ENCODE results near the gene PLEKHA4. TPM values are rescaled to one million over a fixed set of nuclear protein-coding genes. Genes with fewer than 3 reads are reported as not detected.
A peak's percentile ranks its signal among the peaks of the same experiment; 100 is the strongest.

The PLEKHA4 gene
- total and polyA plus RNA-seq, 9 of the 15 experiments (the other 6 are each of a cell fraction or from before 2014, with no cell fraction given) = 0.07 to 30.8 (median 11.4) TPM

DNA sequence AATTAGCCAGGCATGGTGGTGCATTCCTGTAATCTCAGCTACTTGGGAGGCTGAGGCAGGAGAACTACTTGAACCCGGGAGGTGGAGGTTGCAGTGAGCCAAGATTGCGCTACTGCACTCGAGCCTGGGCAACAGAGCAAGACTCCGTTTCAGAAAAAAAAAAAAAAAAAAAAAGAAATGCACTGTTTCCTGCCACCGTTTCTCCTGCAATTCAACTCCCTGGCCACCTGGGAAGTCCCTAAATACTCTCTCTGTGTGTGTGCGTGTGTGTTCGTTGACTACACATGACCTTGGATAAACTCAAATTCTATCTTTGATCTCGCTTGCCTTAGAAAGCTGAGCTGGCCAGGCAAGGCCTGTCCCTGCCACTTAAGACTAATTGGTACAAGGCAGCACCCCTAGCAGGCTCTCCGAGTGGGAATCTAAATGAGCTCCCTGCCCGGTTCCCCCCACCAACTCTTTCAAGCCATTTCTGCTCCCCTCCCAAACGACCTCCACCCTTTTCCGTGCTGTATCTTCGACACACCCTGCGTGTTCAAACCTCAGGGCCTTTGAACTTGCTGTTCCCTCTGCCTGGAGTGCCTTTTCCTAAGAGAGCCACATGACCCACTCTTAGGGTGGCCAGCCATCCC is 52.4 kb downstream of the PLEKHA4 start (continued):
- TF ChIP-seq, protein P1, sequence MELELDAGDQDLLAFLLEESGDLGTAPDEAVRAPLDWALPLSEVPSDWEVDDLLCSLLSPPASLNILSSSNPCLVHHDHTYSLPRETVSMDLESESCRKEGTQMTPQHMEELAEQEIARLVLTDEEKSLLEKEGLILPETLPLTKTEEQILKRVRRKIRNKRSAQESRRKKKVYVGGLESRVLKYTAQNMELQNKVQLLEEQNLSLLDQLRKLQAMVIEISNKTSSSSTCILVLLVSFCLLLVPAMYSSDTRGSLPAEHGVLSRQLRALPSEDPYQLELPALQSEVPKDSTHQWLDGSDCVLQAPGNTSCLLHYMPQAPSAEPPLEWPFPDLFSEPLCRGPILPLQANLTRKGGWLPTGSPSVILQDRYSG (tag; conservative IDR thresholded peaks at IDR 0.05; ENCODE audit: low read depth) = peak; percentile 49; the same call in 1 of the 2 replicates
- TF ChIP-seq KDM1A (IDR thresholded peaks at IDR 0.05) = peak in 1 of 2 experiments; percentile 6; a peak in 1 of 4 replicates
- TF ChIP-seq TEAD2 (tag; IDR thresholded peaks at IDR 0.05) = peak; percentile 32; the same call in 1 of the 2 replicates
- 0 out of 2 replicates have a peak, but pooled peaks have one; percentile 49 for TF ChIP-seq CC2D1A (IDR thresholded peaks at IDR 0.05)
- 0 out of 2 replicates have a peak, but pooled peaks have one; percentile 59 for TF ChIP-seq NR1H2 (CRISPR knock-in tag; IDR thresholded peaks at IDR 0.05)
- TF ChIP-seq BCOR (IDR thresholded peaks at IDR 0.05) = peak; percentile 49
- TF ChIP-seq ADNP (tag; IDR thresholded peaks at IDR 0.05) = peak; percentile 80
- TF ChIP-seq XRCC5 (IDR thresholded peaks at IDR 0.05; ENCODE audit: low read depth, low read length) = no peak
- TF ChIP-seq LEF1 (IDR thresholded peaks at IDR 0.05) = peak; percentile 64
- peak; percentile 52 for TF ChIP-seq ZNF121 (CRISPR knock-in tag; conservative IDR thresholded peaks at IDR 0.05)
- peak; percentile 88 for TF ChIP-seq ZNF384 (IDR thresholded peaks at IDR 0.05; ENCODE audit: low read depth, low read length)
- peak; percentile 45 for TF ChIP-seq RBM25 (IDR thresholded peaks at IDR 0.05; ENCODE audit: low read depth, low read length, severe bottlenecking)
- TF ChIP-seq NR2C2 (CRISPR knock-in tag; IDR thresholded peaks at IDR 0.05) = no peak
- TF ChIP-seq NR2C2 (tag; IDR thresholded peaks at IDR 0.05) = 0 out of 2 replicates have a peak, but pooled peaks have one; percentile 39
- peak; percentile 57 for TF ChIP-seq RBBP5 (IDR thresholded peaks at IDR 0.05; ENCODE audit: borderline replicate concordance, insufficient read depth, low read length, poor library complexity, severe bottlenecking)
- peak; percentile 53 for TF ChIP-seq ZFX (CRISPR knock-in tag; IDR thresholded peaks at IDR 0.05)
- TF ChIP-seq BRD9 (IDR thresholded peaks at IDR 0.05; ENCODE audit: low read depth, partially characterized antibody) = peak; percentile 38
- peak; percentile 59; the same call in 1 of the 2 replicates for TF ChIP-seq SMARCA5 (IDR thresholded peaks at IDR 0.05)
- no peak for TF ChIP-seq ZNF431 (CRISPR knock-in tag; IDR thresholded peaks at IDR 0.05)
- 0 out of 2 replicates have a peak, but pooled peaks have one; percentile 35 for TF ChIP-seq NCOA1 (IDR thresholded peaks at IDR 0.05; ENCODE audit: low read depth)
- TF ChIP-seq SNIP1 (IDR thresholded peaks at IDR 0.05; ENCODE audit: low read depth) = no peak
- TF ChIP-seq OTX1 (CRISPR knock-in tag; IDR thresholded peaks at IDR 0.05) = no peak
- TF ChIP-seq PTTG1 (tag; IDR thresholded peaks at IDR 0.05; ENCODE audit: low read depth) = no peak
- TF ChIP-seq NR4A1 (CRISPR knock-in tag; IDR thresholded peaks at IDR 0.05) = no peak
- 0 out of 2 replicates have a peak, but pooled peaks have one; percentile 48 for TF ChIP-seq NR4A1 (tag; IDR thresholded peaks at IDR 0.05)
- TF ChIP-seq GATA2 (CRISPR knock-in tag; IDR thresholded peaks at IDR 0.05) = peak; percentile 63
- 0 out of 4 replicates have a peak, but pooled peaks of 1 of the 2 experiments have one; percentile 22 for TF ChIP-seq NRF1 (conservative IDR thresholded peaks at IDR 0.05 in 1 of 2, IDR thresholded peaks at IDR 0.05 in 1 of 2)
- TF ChIP-seq ESRRA (IDR thresholded peaks at IDR 0.05; ENCODE audit: borderline replicate concordance, low read depth) = peak; percentile 44; the same call in 1 of the 2 replicates
- TF ChIP-seq NR2C1 (IDR thresholded peaks at IDR 0.05) = no peak
- TF ChIP-seq NR2C1 (tag; IDR thresholded peaks at IDR 0.05) = 0 out of 2 replicates have a peak, but pooled peaks have one; percentile 43
- no peak for TF ChIP-seq POLR3G (IDR thresholded peaks at IDR 0.05; ENCODE audit: extremely low read depth, insufficient read length, insufficient replicate concordance)
- no peak for TF ChIP-seq MEF2A (IDR thresholded peaks at IDR 0.05; ENCODE audit: control insufficient read depth, low read depth, low read length)
